GM18499 (cell line): ENCODE measurements around the gene ATF7IP2.

Source experiments
- ATAC-seq: cut with Tn5 transposase; IDR thresholded peaks from one replicate; pipeline ENCODE4 v1.9.1; 2021; ENCODE audit warnings: moderate number of reproducible peaks; ENCODE audit not compliant: insufficient read depth, unreplicated experiment

ATF7IP2 gene

GRCh38 chr16:10529895-10530669, 144.2 kb downstream of the ATF7IP2 start:
- ATAC-seq, result no peak

GRCh38 chr16:10530685-10531084, 144.8 kb downstream of the ATF7IP2 start:
- ATAC-seq, result no peak

- ATAC-seq, result no peak
These were observed 145.7 kb downstream of the ATF7IP2 start for GRCh38 chr16:10531582-10531981.
